Activated CD4-positive, alpha-beta T cell treated with anti-CD3 and anti-CD28 coated beads for 36 hours (primary cell): ENCODE results near the gene ERC2. TPM values are rescaled to one million over a fixed set of nuclear protein-coding genes. Genes with fewer than 3 reads are reported as not detected.

Experiments
- ATAC-seq: fragments of 200-7000 bp; cut with Tn5 transposase; one replicate; pipeline ENCODE4 v1.10.0; 2021; ENCODE audit warnings: mild to moderate bottlenecking, moderate library complexity
- CTCF ChIA-PET: fragments of 350-600 bp; sonication (Branson Sonifier 250); formaldehyde crosslinking; loops from one replicate; lab custom pipeline; 2021; ENCODE audit warnings: antibody characterized with exemption; lab: Charles Lee
- POLR2A ChIA-PET: fragments of 350-600 bp; sonication (Branson Sonifier 250); formaldehyde crosslinking; loops from one replicate; lab custom pipeline; 2021; ENCODE audit warnings: antibody characterized with exemption, inconsistent platforms; lab: Charles Lee
- DNase-seq: peaks from one replicate; pipeline ENCODE4 v3.0.0-alpha.2; 2020
- H3K27ac Mint-ChIP-seq: one replicate; pipeline ENCODE4 v1.8.0; 2021; ENCODE audit warnings: mixed read lengths
- H3K27me3 Mint-ChIP-seq: one replicate; pipeline ENCODE4 v1.8.0; 2021; ENCODE audit warnings: mixed read lengths
- H3K36me3 Mint-ChIP-seq: one replicate; pipeline ENCODE4 v1.8.0; 2021; ENCODE audit warnings: low read depth, mixed read lengths
- H3K4me1 Mint-ChIP-seq: one replicate; pipeline ENCODE4 v1.8.0; 2021; ENCODE audit warnings: mixed read lengths
- H3K4me3 Mint-ChIP-seq: one replicate; pipeline ENCODE4 v1.8.0; 2021; ENCODE audit warnings: mild to moderate bottlenecking, moderate library complexity, mixed read lengths
- H3K9me3 Mint-ChIP-seq: one replicate; pipeline ENCODE4 v1.8.0; 2021; ENCODE audit warnings: low read depth, mixed read lengths
- intact Hi-C, 2 experiments: fragments of 100-400 bp; cut with DNase I in 1 of 2; cut with micrococcal nuclease in 1 of 2; formaldehyde crosslinking; loops; one replicate each; pipeline versions ENCODE4 v1.14.2 to v1.15.1; 2022 to 2024; cut with DNase I, micrococcal nuclease
- total RNA-seq, 2 experiments: library from RNA; stranded (reverse); gene quantifications; one replicate each; pipeline ENCODE4 v1.2.3, GENCODE V29; 2021

ERC2 gene
- total RNA-seq, 2 experiments from 2014 or later: not detected

GRCh38 chr3:56469141-56469540, 874 bp upstream of the ERC2 start:
- ChIA-PET CTCF (interaction anchor here (1.0 kb wide), 1 partner anchor 23 kb away, joined by 5 read pairs; no protein-coding TSS in a partner anchor), POLR2A (no interaction called here)
- no peak overlapping the region for H3K4me3 Mint-ChIP-seq
- H3K9me3 Mint-ChIP-seq: no peaks in the 10 kb centered on the region
- peaks cover 50% of the 10 kb centered on the region for H3K27me3 Mint-ChIP-seq
- H3K27ac Mint-ChIP-seq: no peak overlapping the region
- peaks cover 4% of the 10 kb centered on the region for H3K4me1 Mint-ChIP-seq
- intact Hi-C loops: no loop called here
- H3K36me3 Mint-ChIP-seq: no peaks in the 10 kb centered on the region
- ATAC-seq: no peak
- DNase-seq: no peak

GRCh38 chr3:56467801-56468183, 475 bp downstream of the ERC2 start:
- no peaks in the 10 kb centered on the region for H3K36me3 Mint-ChIP-seq
- H3K4me1 Mint-ChIP-seq: peaks cover 4% of the 10 kb centered on the region
- peak; percentile 8 for DNase-seq
- ATAC-seq: peak; percentile 16
- H3K27ac Mint-ChIP-seq: no peak overlapping the region
- H3K27me3 Mint-ChIP-seq: peaks cover 52% of the 10 kb centered on the region
- POLR2A ChIA-PET: no interaction called here
- no peaks in the 10 kb centered on the region for H3K9me3 Mint-ChIP-seq
- peak overlapping the region; percentile 67 for H3K4me3 Mint-ChIP-seq
- CTCF ChIA-PET: no interaction called here
- intact Hi-C loops: no loop called here

- CTCF ChIA-PET: no interaction called here
- H3K36me3 Mint-ChIP-seq: no peaks in the 10 kb centered on the region
Measured at GRCh38 chr3:56467108-56467507, 1.2 kb downstream of the ERC2 start.

GRCh38 chr3:56459719-56460118, 8.5 kb downstream of the ERC2 start:
- Mint-ChIP-seq H3K9me3 (no peaks in the 10 kb centered on the region), H3K4me1 (no peaks in the 10 kb centered on the region), H3K27ac (no peak overlapping the region), H3K4me3 (no peak overlapping the region), H3K27me3 (peaks cover 38% of the 10 kb centered on the region), H3K36me3 (no peaks in the 10 kb centered on the region)
- DNase-seq: no peak
- intact Hi-C loops: no loop called here
- CTCF ChIA-PET: interaction anchor here (0.7 kb wide), 1 partner anchor 10 kb away, joined by 3 read pairs; no protein-coding TSS in a partner anchor
- ATAC-seq: no peak
- POLR2A ChIA-PET: no interaction called here

More at GRCh38 chr3:56467108-56467507, 1.2 kb downstream of the ERC2 start:
- H3K27ac Mint-ChIP-seq: no peak overlapping the region
- intact Hi-C loops: no loop called here
- DNase-seq: peak; percentile 70
- POLR2A ChIA-PET: no interaction called here
- H3K4me3 Mint-ChIP-seq: peak overlapping the region; percentile 67
- H3K27me3 Mint-ChIP-seq: peaks cover 50% of the 10 kb centered on the region
- no peaks in the 10 kb centered on the region for H3K9me3 Mint-ChIP-seq
- ATAC-seq: peak; percentile 86
- H3K4me1 Mint-ChIP-seq: peaks cover 4% of the 10 kb centered on the region

- DNase-seq (no peak), ATAC-seq (no peak)
- CTCF ChIA-PET: interaction anchor here (0.7 kb wide), 1 partner anchor 11 kb away, joined by 3 read pairs; no protein-coding TSS in a partner anchor
- intact Hi-C loops: no loop called here
- POLR2A ChIA-PET: no interaction called here
- Mint-ChIP-seq H3K27ac (no peak overlapping the region), H3K27me3 (peaks cover 36% of the 10 kb centered on the region), H3K36me3 (no peaks in the 10 kb centered on the region), H3K4me3 (no peak overlapping the region), H3K9me3 (no peaks in the 10 kb centered on the region), H3K4me1 (no peaks in the 10 kb centered on the region)
Measured at GRCh38 chr3:56459104-56459496, 9.2 kb downstream of the ERC2 start.

GRCh38 chr3:56458496-56459103, 9.7 kb downstream of the ERC2 start:
- DNase-seq (no peak), ATAC-seq (no peak)
- Mint-ChIP-seq H3K9me3 (no peaks in the 10 kb centered on the region), H3K27ac (no peak overlapping the region), H3K4me3 (no peak overlapping the region), H3K36me3 (no peaks in the 10 kb centered on the region), H3K27me3 (peaks cover 33% of the 10 kb centered on the region), H3K4me1 (no peaks in the 10 kb centered on the region)
- POLR2A ChIA-PET: no interaction called here
- intact Hi-C loops: no loop called here
- CTCF ChIA-PET: no interaction called here

- Mint-ChIP-seq H3K36me3 (no peaks in the 10 kb centered on the region), H3K9me3 (no peaks in the 10 kb centered on the region), H3K4me1 (peaks cover 2% of the 10 kb centered on the region), H3K4me3 (no peak overlapping the region), H3K27me3 (peaks cover 30% of the 10 kb centered on the region), H3K27ac (no peak overlapping the region)
- intact Hi-C loops: no loop called here
- DNase-seq (no peak), ATAC-seq (no peak)
- POLR2A ChIA-PET: no interaction called here
- CTCF ChIA-PET: interaction anchor here (0.8 kb wide), 1 partner anchor 9 kb away, joined by 4 read pairs; no protein-coding TSS in a partner anchor
Measured at GRCh38 chr3:56456117-56456516, 12.2 kb downstream of the ERC2 start.

- Mint-ChIP-seq H3K36me3 (no peaks in the 10 kb centered on the region), H3K4me3 (no peak overlapping the region), H3K27ac (no peak overlapping the region), H3K9me3 (no peaks in the 10 kb centered on the region), H3K4me1 (peaks cover 2% of the 10 kb centered on the region), H3K27me3 (peaks cover 29% of the 10 kb centered on the region)
- ChIA-PET POLR2A (no interaction called here), CTCF (interaction anchor here (0.6 kb wide), 1 partner anchor 210 kb away, joined by 3 read pairs; no protein-coding TSS in a partner anchor)
- intact Hi-C loops: no loop called here
- no peak for ATAC-seq
- no peak for DNase-seq
Measured at GRCh38 chr3:56453011-56453410, 15.3 kb downstream of the ERC2 start.

GRCh38 chr3:56452085-56452484, 16.2 kb downstream of the ERC2 start:
- CTCF ChIA-PET: no interaction called here
- no peak for ATAC-seq
- no peaks in the 10 kb centered on the region for H3K9me3 Mint-ChIP-seq
- H3K27ac Mint-ChIP-seq: no peak overlapping the region
- H3K27me3 Mint-ChIP-seq: peaks cover 24% of the 10 kb centered on the region
- intact Hi-C loops: no loop called here
- no peaks in the 10 kb centered on the region for H3K36me3 Mint-ChIP-seq
- H3K4me1 Mint-ChIP-seq: peaks cover 2% of the 10 kb centered on the region
- H3K4me3 Mint-ChIP-seq: no peak overlapping the region
- DNase-seq: no peak
- POLR2A ChIA-PET: no interaction called here

- H3K4me3 Mint-ChIP-seq: no peak overlapping the region
- POLR2A ChIA-PET: interaction anchor here (0.6 kb wide), 1 partner anchor 607 kb away, joined by 3 read pairs; no protein-coding TSS in a partner anchor
- intact Hi-C loops: loop anchor here in 1 of 2 experiments (10.0 kb wide), 1 partner anchor 959 kb away; the partner anchor contains the start of gene WNT5A
- H3K4me1 Mint-ChIP-seq: no peaks in the 10 kb centered on the region
- no peaks in the 10 kb centered on the region for H3K36me3 Mint-ChIP-seq
- H3K9me3 Mint-ChIP-seq: peaks cover 3% of the 10 kb centered on the region
- CTCF ChIA-PET: no interaction called here
- H3K27ac Mint-ChIP-seq: no peak overlapping the region
- DNase-seq: no peak
- ATAC-seq: no peak
- H3K27me3 Mint-ChIP-seq: peaks cover 11% of the 10 kb centered on the region
Measured at GRCh38 chr3:56443372-56443771, 24.9 kb downstream of the ERC2 start.

GRCh38 chr3:56428667-56429066, 39.6 kb downstream of the ERC2 start:
- ChIA-PET POLR2A (no interaction called here), CTCF (no interaction called here)
- ATAC-seq (no peak), DNase-seq (no peak)
- H3K27me3 Mint-ChIP-seq: peaks cover 16% of the 10 kb centered on the region
- H3K9me3 Mint-ChIP-seq: no peaks in the 10 kb centered on the region
- H3K4me3 Mint-ChIP-seq: no peak overlapping the region
- H3K4me1 Mint-ChIP-seq: no peaks in the 10 kb centered on the region
- intact Hi-C loops: no loop called here
- H3K27ac Mint-ChIP-seq: no peak overlapping the region
- no peaks in the 10 kb centered on the region for H3K36me3 Mint-ChIP-seq

- Mint-ChIP-seq H3K4me1 (no peaks in the 10 kb centered on the region), H3K27ac (no peak overlapping the region), H3K9me3 (no peaks in the 10 kb centered on the region), H3K36me3 (no peaks in the 10 kb centered on the region), H3K4me3 (no peak overlapping the region), H3K27me3 (peaks cover 16% of the 10 kb centered on the region)
- ChIA-PET POLR2A (no interaction called here), CTCF (interaction anchor here (0.6 kb wide), 1 partner anchor 563 kb away, joined by 3 read pairs; no protein-coding TSS in a partner anchor)
- intact Hi-C loops: no loop called here
- ATAC-seq (no peak), DNase-seq (no peak)
Measured at GRCh38 chr3:56424885-56425284, 43.4 kb downstream of the ERC2 start.
